Measurements from ENCODE around the gene ZFTA. TPM values are rescaled to one million over a fixed set of nuclear protein-coding genes. Genes with fewer than 3 reads are reported as not detected.

Gene ZFTA
- total and polyA plus RNA-seq, 11 donors: 4.6 to 17.9 (median 10.0) TPM

- intact Hi-C loops (cut with DNase I): no loop called here
- DNase-seq (no peak), ATAC-seq (no peak)
- no peaks in the 10 kb centered on the region for H3K9me3 ChIP-seq
- H3K4me1 ChIP-seq: no peaks in the 10 kb centered on the region
- 64 to 83% (median 77%) methylated on average over 1 of the region's 1 CpG for WGBS, 4 donors
- TF ChIP-seq POLR2A (IDR thresholded peaks at IDR 0.05) (no peak), CTCF (IDR thresholded peaks at IDR 0.05) (no peak)
- no peaks in the 10 kb centered on the region for H3K27me3 ChIP-seq
- H3K36me3 ChIP-seq: peaks cover 0 to 20% (median 5%) of the 10 kb centered on the region in 9 donors
- no peak overlapping the region for H3K27ac ChIP-seq
- no peak overlapping the region for H3K4me3 ChIP-seq
These were observed 49.6 kb downstream of the ZFTA start for GRCh38 chr11:63719001-63719400.

Other genes with a start within 250 kb of the ZFTA start
- 100 to 1,000 TPM in 1 of 9 donors, 10 to 100 TPM in 3, 1 to 10 TPM in 5; 4.6 to 484 (median 8.0) TPM for gene PLAAT4, start 232.0 kb downstream of the ZFTA start, total RNA-seq
- gene PLAAT4, start 232.0 kb downstream of the ZFTA start, polyA plus RNA-seq: 1 to 10 TPM; 6.8 to 9.5 TPM
- 1 to 10 TPM in 1 of 9 donors, under 1 TPM in 1, not detected in 7; 0.46 to 3.8 TPM for gene PLAAT2, start 205.4 kb downstream of the ZFTA start, total RNA-seq
- under 1 TPM; 0.11 to 0.38 TPM for gene PLAAT2, start 205.4 kb downstream of the ZFTA start, polyA plus RNA-seq
- gene PLAAT3, start 154.3 kb downstream of the ZFTA start, total RNA-seq: 100 to 1,000 TPM in 8 of 9 donors, 10 to 100 TPM in 1; 84.7 to 152 (median 126) TPM
- gene PLAAT3, start 154.3 kb downstream of the ZFTA start, polyA plus RNA-seq: 100 to 1,000 TPM in 1 of 2 donors, 10 to 100 TPM in 1; 74.9 to 191 TPM
- gene ATL3, start 97.4 kb downstream of the ZFTA start, total RNA-seq: 10 to 100 TPM; 10.4 to 30.4 (median 13.8) TPM
- gene ATL3, start 97.4 kb downstream of the ZFTA start, polyA plus RNA-seq: 1 to 10 TPM; 4.7 to 7.5 TPM
- gene RTN3, start 87.3 kb downstream of the ZFTA start, total RNA-seq: 10 to 100 TPM; 36.2 to 82.9 (median 72.2) TPM
- 10 to 100 TPM; 31.2 to 65.9 TPM for gene RTN3, start 87.3 kb downstream of the ZFTA start, polyA plus RNA-seq
- gene SPINDOC, start 44.7 kb upstream of the ZFTA start, total RNA-seq: 10 to 100 TPM in 6 of 9 donors, 1 to 10 TPM in 3; 7.8 to 11.8 (median 10.6) TPM
- gene SPINDOC, start 44.7 kb upstream of the ZFTA start, polyA plus RNA-seq: 10 to 100 TPM; 11.6 to 12.0 TPM
- 10 to 100 TPM; 26.7 to 53.5 (median 40.8) TPM for gene MARK2, start 70.3 kb upstream of the ZFTA start, total RNA-seq
- 10 to 100 TPM; 17.0 to 34.3 TPM for gene MARK2, start 70.3 kb upstream of the ZFTA start, polyA plus RNA-seq
- 1 to 10 TPM; 1.9 to 5.7 (median 4.2) TPM for gene RCOR2, start 148.4 kb upstream of the ZFTA start, total RNA-seq
- 1 to 10 TPM; 3.8 to 4.8 TPM for gene RCOR2, start 148.4 kb upstream of the ZFTA start, polyA plus RNA-seq
- gene NAA40, start 170.2 kb upstream of the ZFTA start, total RNA-seq: 10 to 100 TPM in 8 of 9 donors, 1 to 10 TPM in 1; 9.7 to 26.1 (median 18.8) TPM
- 10 to 100 TPM; 19.6 to 19.9 TPM for gene NAA40, start 170.2 kb upstream of the ZFTA start, polyA plus RNA-seq
- 1,000 to 10,000 TPM in 4 of 9 donors, 100 to 1,000 TPM in 5; 673 to 1,925 (median 988) TPM for gene COX8A, start 205.8 kb upstream of the ZFTA start, total RNA-seq
- gene COX8A, start 205.8 kb upstream of the ZFTA start, polyA plus RNA-seq: 1,000 to 10,000 TPM; 2,141 to 2,448 TPM
- gene OTUB1, start 217.7 kb upstream of the ZFTA start, total RNA-seq: 10 to 100 TPM; 47.4 to 73.1 (median 54.5) TPM
- gene OTUB1, start 217.7 kb upstream of the ZFTA start, polyA plus RNA-seq: 10 to 100 TPM; 46.7 to 83.1 TPM